HG02884 (cell line): ENCODE results near the gene TBC1D7.

Source experiments
- ATAC-seq: cut with Tn5 transposase; IDR thresholded peaks from one replicate; pipeline ENCODE4 v1.9.1; 2021; ENCODE audit warnings: mild to moderate bottlenecking, moderate library complexity; ENCODE audit not compliant: unreplicated experiment

Gene TBC1D7

DNA sequence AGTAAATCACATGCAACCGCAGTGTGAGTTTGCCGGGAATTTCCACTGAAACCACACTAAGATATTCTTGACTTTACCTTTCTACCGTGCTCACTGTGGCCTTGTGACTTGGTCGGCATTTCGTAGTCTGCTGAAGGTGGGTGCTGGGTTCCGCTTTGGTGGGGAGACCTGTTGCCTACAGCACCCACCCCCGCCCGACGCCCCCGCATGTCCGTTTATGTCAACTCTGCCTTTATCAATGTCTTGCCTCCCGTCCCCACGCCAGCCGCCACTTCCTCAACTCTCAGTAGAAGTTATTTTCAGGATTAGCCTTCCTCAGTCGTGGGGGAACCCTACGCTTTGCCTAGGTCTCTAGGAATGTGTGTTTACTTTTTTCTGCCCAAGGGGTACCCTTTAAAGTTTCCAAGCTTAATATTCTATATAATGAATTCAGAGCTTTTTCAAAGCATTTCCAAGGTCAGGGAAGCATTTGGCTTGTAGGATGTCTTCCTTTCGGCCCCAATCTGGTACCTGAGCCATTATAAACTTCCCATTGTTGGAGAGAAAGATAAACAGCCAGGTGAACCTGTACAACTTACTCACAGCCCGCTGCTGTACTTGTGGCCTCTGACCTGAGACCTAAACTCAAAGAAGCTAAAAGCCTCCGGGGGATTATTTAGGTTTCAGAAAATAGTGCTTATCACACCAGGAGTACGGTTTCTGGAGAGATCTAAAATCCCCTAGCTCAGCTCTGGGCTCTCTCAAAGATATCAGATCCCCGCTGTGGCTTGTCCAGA, 54.2 kb downstream of the TBC1D7 start:
- ATAC-seq, result peak; percentile 62

GRCh38 chr6:13273202-13273930, 55.0 kb downstream of the TBC1D7 start:
- ATAC-seq, result no peak

DNA sequence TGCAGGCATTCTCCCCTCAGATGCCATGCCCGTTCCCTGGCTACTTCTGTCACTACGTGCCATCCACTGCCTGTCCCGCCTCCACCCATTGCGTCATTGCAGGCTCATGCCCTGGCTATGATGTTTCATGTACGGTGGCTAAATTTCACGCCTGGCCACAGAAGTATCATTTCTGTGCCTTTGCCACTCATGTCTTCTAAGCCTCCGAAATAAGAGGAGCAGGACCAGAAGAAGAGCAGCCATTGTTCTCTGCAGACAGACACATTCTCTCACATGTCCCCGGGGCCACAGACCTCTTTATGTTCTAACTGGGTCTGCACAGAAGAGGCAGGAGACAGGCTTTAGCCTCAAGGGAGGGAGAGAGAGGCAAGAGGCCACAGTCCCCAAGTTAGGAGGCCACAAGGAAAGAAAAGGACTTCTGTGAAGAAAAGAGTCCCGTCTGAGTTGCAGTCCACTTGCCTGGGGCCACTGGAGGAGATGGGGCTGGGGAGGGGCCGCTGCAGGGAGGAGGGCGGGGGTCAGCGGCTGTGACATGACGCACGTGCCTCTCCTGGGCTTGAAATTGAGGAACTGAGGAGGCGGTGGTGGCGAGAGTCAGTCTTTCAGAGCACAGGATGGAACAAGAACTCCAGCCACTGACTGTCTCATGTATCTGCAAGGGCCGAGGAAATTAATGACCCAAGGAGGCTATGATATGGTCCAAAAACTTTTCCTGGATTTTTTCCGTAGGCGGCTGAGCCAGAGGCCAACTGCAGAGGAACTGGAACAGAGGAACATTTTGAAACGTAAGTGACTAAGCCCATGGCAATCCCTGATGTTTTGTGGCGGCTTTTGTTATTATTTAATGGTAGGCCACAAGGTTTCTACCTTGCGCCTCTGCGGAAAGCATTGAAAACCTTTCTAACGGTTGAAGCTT, 55.9 kb downstream of the TBC1D7 start:
- ATAC-seq, result peak; percentile 43

GRCh38 chr6:13268913-13269518, 59.3 kb downstream of the TBC1D7 start:
- no peak for ATAC-seq

- ATAC-seq, result no peak
Measured at GRCh38 chr6:13267142-13267651, 61.1 kb downstream of the TBC1D7 start.

GRCh38 chr6:13263669-13264068, 64.7 kb downstream of the TBC1D7 start:
- ATAC-seq, result no peak

- ATAC-seq, result no peak
Measured at GRCh38 chr6:13262302-13263230, 65.8 kb downstream of the TBC1D7 start.

DNA sequence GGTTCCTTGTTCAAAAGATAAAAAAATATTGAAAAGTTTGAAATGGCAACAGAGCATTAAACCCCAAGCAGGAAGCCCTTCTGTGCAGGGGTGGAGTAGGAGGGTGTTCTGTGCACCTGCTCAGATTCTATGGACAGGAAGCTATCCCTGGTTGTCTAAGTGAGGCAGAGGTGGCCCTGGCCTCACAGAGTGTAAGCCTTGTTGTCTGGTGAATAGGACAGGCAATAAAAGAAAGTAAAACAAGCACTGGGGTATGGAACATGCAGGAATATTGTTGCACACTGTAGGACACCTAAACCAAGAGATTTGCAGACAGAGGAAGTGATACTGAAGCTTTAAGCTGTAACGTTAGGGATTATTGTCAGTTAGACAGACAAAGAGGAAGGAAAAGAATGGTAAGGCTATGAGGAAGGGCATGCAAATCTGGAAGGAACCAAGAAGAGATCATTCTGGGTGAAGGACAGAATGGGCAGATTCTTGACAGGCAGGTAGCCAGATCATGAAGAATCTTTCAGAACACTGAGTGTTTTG, 66.8 kb downstream of the TBC1D7 start:
- ATAC-seq, result peak; percentile 51

GRCh38 chr6:13260831-13261230, 67.5 kb downstream of the TBC1D7 start:
- ATAC-seq, result no peak

DNA sequence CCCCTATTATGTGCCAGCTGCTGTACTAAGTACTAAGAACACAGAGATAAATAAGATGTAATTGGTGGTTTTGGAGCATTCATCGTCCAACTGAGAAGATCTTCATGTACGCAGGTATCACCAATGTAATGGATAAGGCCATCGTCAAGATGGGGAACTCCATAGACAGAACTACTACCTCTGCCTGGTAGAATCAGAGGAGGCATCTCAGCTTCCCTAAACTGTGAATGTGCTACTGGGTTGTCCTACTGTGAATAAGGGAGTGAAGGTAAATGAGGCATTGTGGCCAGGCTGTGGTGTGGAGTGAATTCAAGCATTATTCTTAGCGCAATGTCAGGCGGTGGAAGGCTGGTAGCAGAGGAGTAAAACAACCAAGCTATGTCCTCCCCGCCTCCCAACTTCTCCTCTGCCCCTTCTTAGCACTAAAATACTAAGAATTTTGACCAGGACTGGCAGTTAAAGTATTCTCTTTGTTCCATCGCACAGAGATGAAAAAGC, 68.2 kb downstream of the TBC1D7 start:
- ATAC-seq, result no peak

DNA sequence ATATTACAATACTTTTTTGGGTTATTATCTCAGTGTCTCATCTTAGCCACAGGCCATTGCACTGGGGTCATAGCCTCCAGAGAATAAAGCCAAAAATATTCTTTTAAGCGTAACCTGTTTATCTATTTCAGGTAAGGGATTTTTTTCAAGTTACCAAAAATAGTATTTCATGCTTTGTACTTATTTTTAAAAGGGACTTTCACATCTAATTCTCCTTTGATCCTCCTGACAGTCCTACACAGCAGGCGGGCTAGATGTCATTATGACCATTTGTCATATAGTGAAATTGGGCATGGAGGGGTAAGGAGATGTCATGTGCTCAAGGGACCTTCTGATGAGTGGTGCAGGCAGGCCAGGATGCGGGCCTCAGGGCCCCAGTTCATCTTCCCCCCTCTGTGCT, 68.9 kb downstream of the TBC1D7 start:
- ATAC-seq, result no peak

DNA sequence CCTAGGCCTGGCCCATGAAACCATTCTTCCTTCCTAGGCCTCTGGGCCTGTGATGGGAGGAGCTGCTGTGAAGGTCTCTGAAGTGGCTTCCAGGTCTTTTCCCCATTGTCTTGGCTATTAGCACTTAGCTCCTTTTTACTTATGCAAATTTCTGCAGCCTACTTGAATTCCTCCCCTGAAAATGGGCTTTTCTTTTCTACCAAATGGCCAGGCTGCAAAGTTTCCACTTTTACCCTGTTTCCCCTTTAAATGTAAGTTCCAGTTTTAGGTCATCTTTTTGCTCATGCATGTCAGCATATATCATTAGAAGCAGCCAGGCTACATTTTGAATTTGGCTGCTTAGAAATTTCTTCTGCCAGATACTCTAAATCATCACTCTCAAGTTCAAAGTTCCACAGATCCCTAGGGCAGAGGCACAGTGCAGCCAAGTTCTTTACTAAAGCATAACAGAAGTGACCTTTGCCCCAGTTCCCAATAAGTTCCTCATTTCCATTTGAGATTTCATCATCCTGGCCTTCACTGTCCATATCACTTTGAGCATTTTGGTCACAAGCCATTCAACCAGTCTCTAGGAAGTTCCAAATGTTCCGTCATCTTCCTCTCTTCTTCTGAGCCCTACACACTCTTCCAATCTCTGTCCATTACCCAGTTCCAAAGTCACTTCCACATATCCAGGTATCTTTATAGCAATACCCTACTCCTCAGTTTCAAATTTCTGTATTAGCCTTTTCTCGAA, 71.9 kb downstream of the TBC1D7 start:
- no peak for ATAC-seq
